Endodermal cell (in vitro differentiated cells): Measurements from ENCODE around the gene GPR162. TPM values are rescaled to one million over a fixed set of nuclear protein-coding genes. Genes with fewer than 3 reads are reported as not detected.

Experiments
- DNase-seq: peaks from one replicate; pipeline ENCODE4 v3.0.0-alpha.2; 2017
- H3K27ac ChIP-seq: 2 replicates; pipeline ENCODE4 v1.5.1; 2013; ENCODE audit warnings: mild to moderate bottlenecking, low read depth, low read length, moderate library complexity
- H3K27me3 ChIP-seq: 2 replicates; pipeline ENCODE4 v1.6.1; 2013; ENCODE audit warnings: mild to moderate bottlenecking, low read length, moderate library complexity; ENCODE audit not compliant: insufficient read depth, control insufficient read depth, poor library complexity, severe bottlenecking
- H3K36me3 ChIP-seq: 2 replicates; pipeline ENCODE4 v1.7.0; 2013; ENCODE audit warnings: mild to moderate bottlenecking, low read length, moderate library complexity; ENCODE audit not compliant: control insufficient read depth, insufficient read depth
- H3K4me1 ChIP-seq: one replicate; pipeline ENCODE4 v1.7.0; 2013; ENCODE audit warnings: low read length; ENCODE audit not compliant: control insufficient read depth, insufficient read depth
- H3K4me3 ChIP-seq: 2 replicates; pipeline ENCODE4 v1.5.1; 2013; ENCODE audit warnings: mild to moderate bottlenecking, low read length, moderate library complexity
- H3K9ac ChIP-seq: 2 replicates; pipeline ENCODE4 v1.6.1; 2013; ENCODE audit warnings: mild to moderate bottlenecking, low read length, moderate library complexity; ENCODE audit not compliant: poor library complexity, severe bottlenecking; ENCODE audit errors: extremely low read depth
- H3K9me3 ChIP-seq: 2 replicates; pipeline ENCODE4 v1.6.1; 2013; ENCODE audit warnings: mild to moderate bottlenecking, low read length, moderate library complexity; ENCODE audit not compliant: control insufficient read depth
- H3K27ac Mint-ChIP-seq: 2 replicates; pipeline ENCODE4 v1.8.0; 2020; ENCODE audit warnings: mixed read lengths
- H3K27me3 Mint-ChIP-seq: 2 replicates; pipeline ENCODE4 v1.8.0; 2021; ENCODE audit warnings: mild to moderate bottlenecking, mixed read lengths; ENCODE audit not compliant: insufficient read depth
- H3K36me3 Mint-ChIP-seq: 2 replicates; pipeline ENCODE4 v1.8.0; 2020; ENCODE audit warnings: low read depth, mixed read lengths
- H3K4me1 Mint-ChIP-seq: 2 replicates; pipeline ENCODE4 v1.8.0; 2020; ENCODE audit warnings: mixed read lengths
- H3K4me3 Mint-ChIP-seq: 2 replicates; pipeline ENCODE4 v1.8.0; 2020; ENCODE audit warnings: mild to moderate bottlenecking, moderate library complexity, mixed read lengths
- H3K9me3 Mint-ChIP-seq: 2 replicates; pipeline ENCODE4 v1.8.0; 2020; ENCODE audit warnings: mild to moderate bottlenecking, mixed read lengths
- CTCF ChIP-seq: fragments of 200-600 bp; sonication (generic); conservative IDR thresholded peaks from 2 replicates; pipeline ENCODE4 v1.5.0; 2021; ENCODE audit warnings: antibody characterized with exemption, mild to moderate bottlenecking
- WGBS, 2 experiments: methylation state at CpG; one replicate each; pipeline versions ENCODE4 v1.1.5 to v1.1.7; 2013; ENCODE audit warnings: missing lambda C conversion rate in 2 of 2, mixed read lengths in 1 of 2; ENCODE audit not compliant: insufficient coverage in 1 of 2, insufficient read length in 1 of 2; 5-methylcytosine and 5-hydroxymethylcytosine counted together
- total RNA-seq, 2 donors: library from RNA; stranded (reverse); fragmentation: NEBNext Ultra II Directional in 1 of 2; extraction: Animal tissue kit (Norgen Biotek cat#: 25700) in 1 of 2; gene quantifications; 2 replicates in 1 of 2; 3 replicates in 1 of 2; pipeline ENCODE4 v1.2.1, GENCODE V29; 2021

GPR162 gene
- total RNA-seq, 2 donors from 2014 or later: 14.7 to 15.0 TPM

GRCh38 chr12:6838854-6839253 lies 17.2 kb downstream of the GPR162 start:
- Histone ChIP-seq H3K4me3 (no peak overlapping the region), H3K27ac (no peak overlapping the region), H3K9me3 (no peaks in the 10 kb centered on the region), H3K27me3 (no peaks in the 10 kb centered on the region), H3K9ac (no peak overlapping the region), H3K4me1 (peaks cover 4% of the 10 kb centered on the region), H3K36me3 (peaks cover 53% of the 10 kb centered on the region)
- Mint-ChIP-seq H3K4me1 (peaks cover 36% of the 10 kb centered on the region), H3K9me3 (no peaks in the 10 kb centered on the region), H3K4me3 (no peak overlapping the region), H3K27me3 (peaks cover 13% of the 10 kb centered on the region), H3K36me3 (peaks cover 53% of the 10 kb centered on the region), H3K27ac (no peak overlapping the region)
- TF ChIP-seq CTCF: no peak
- no peak for DNase-seq
- 93 to 94% methylated on average over 7 to 16 of the region's 16 CpGs for WGBS, 2 experiments

GRCh38 chr12:6839482-6840201 lies 18.0 kb downstream of the GPR162 start:
- Histone ChIP-seq H3K9me3 (no peaks in the 10 kb centered on the region), H3K4me3 (no peak overlapping the region), H3K27me3 (no peaks in the 10 kb centered on the region), H3K27ac (peak overlapping the region; percentile 80), H3K9ac (no peak overlapping the region), H3K4me1 (peaks cover 4% of the 10 kb centered on the region), H3K36me3 (peaks cover 53% of the 10 kb centered on the region)
- Mint-ChIP-seq H3K27ac (peak overlapping the region; percentile 15), H3K27me3 (peaks cover 13% of the 10 kb centered on the region), H3K9me3 (no peaks in the 10 kb centered on the region), H3K4me3 (no peak overlapping the region), H3K36me3 (peaks cover 51% of the 10 kb centered on the region), H3K4me1 (peaks cover 36% of the 10 kb centered on the region)
- 79 to 83% methylated on average over 3 to 10 of the region's 10 CpGs for WGBS, 2 experiments
- DNase-seq: peak; percentile 87
- TF ChIP-seq CTCF: no peak

- no peak for DNase-seq
- TF ChIP-seq CTCF: no peak
- peaks cover 4% of the 10 kb centered on the region for H3K4me1 ChIP-seq
- Mint-ChIP-seq H3K27me3 (peaks cover 13% of the 10 kb centered on the region), H3K27ac (peak overlapping the region; percentile 15), H3K36me3 (peaks cover 54% of the 10 kb centered on the region), H3K4me1 (peaks cover 36% of the 10 kb centered on the region), H3K4me3 (no peak overlapping the region), H3K9me3 (no peaks in the 10 kb centered on the region)
- H3K9me3 ChIP-seq: no peaks in the 10 kb centered on the region
- peaks cover 60% of the 10 kb centered on the region for H3K36me3 ChIP-seq
- H3K27ac ChIP-seq: peak overlapping the region; percentile 80
- WGBS, 2 experiments: 93% methylated on average over 1 of the region's 1 CpG; no CpG with 5 or more reads in 1 of the 2 experiments
- H3K4me3 ChIP-seq: no peak overlapping the region
- H3K9ac ChIP-seq: no peak overlapping the region
- H3K27me3 ChIP-seq: no peaks in the 10 kb centered on the region
Measured at GRCh38 chr12:6840330-6840729, 18.7 kb downstream of the GPR162 start.
